Ovary (tissue), 9 donors: ENCODE measurements around the gene CRYAA. TPM values are rescaled to one million over a fixed set of nuclear protein-coding genes. Genes with fewer than 3 reads are reported as not detected.
"Not testable (repeated sequence)": the region's sequence is repeated elsewhere in the genome, so short reads cannot be mapped to it uniquely, and the experiment has no call there.

Source experiments
- DNase-seq, 5 donors: peaks; one replicate each; pipeline ENCODE4 v3.0.0-alpha.2; 2019 to 2020
- H3K27ac ChIP-seq, 2 donors: fragments of 200-600 bp; one replicate each; pipeline versions ENCODE4 v1.5.1 to v1.8.0; 2019 to 2022
- H3K27me3 ChIP-seq: fragments of 200-600 bp; one replicate; pipeline ENCODE4 v1.8.0; 2022
- H3K36me3 ChIP-seq: fragments of 200-600 bp; sonication (generic); one replicate; pipeline ENCODE4 v1.5.1; 2019
- H3K4me1 ChIP-seq: one replicate; pipeline ENCODE4 v1.8.1; 2013; ENCODE audit warnings: mild to moderate bottlenecking, moderate library complexity; ENCODE audit not compliant: insufficient read depth
- H3K4me3 ChIP-seq: fragments of 200-600 bp; sonication (generic); one replicate; pipeline ENCODE4 v1.5.1; 2017
- H3K9me3 ChIP-seq, 2 donors: fragments of 200-600 bp in 1 of 2; sonication (generic) in 1 of 2; one replicate each; pipeline versions ENCODE4 v1.5.1 to v1.8.1; 2013 to 2019; ENCODE audit warnings: mild to moderate bottlenecking in 1 of 2, moderate library complexity in 1 of 2
- EP300 ChIP-seq: sonication (generic); formaldehyde crosslinking; IDR thresholded peaks from one replicate; pipeline ENCODE4 v1.6.1; 2017; ENCODE audit warnings: antibody characterized with exemption
- POLR2A ChIP-seq: fragments of 450-650 bp; IDR thresholded peaks from one replicate; pipeline ENCODE4 v1.6.1; 2017; ENCODE audit warnings: antibody characterized with exemption, mild to moderate bottlenecking, moderate library complexity
- WGBS, 3 donors: extraction: QIAGEN DNeasy Blood & Tissue Kit in 1 of 3; methylation state at CpG; one replicate each; pipeline versions ENCODE4 v1.1.5 to v1.1.7; 2013 to 2017; 5-methylcytosine and 5-hydroxymethylcytosine counted together
- intact Hi-C, 4 donors: fragments of 100-400 bp; cut with DNase I; formaldehyde crosslinking; loops; one replicate each; pipeline versions ENCODE4 v1.11.0 to v1.15.1; 2022 to 2023
- polyA plus RNA-seq, 2 donors: library from polyadenylated mRNA; stranded (reverse); fragments of 200-250 nt in 1 of 2; fragments of 350-450 nt in 1 of 2; fragmentation: Illumina TruSeq in 1 of 2; extraction: RNeasy Lipid Tissue Mini Kit (QIAGEN cat#74804) in 1 of 2; gene quantifications; one replicate each; pipeline ENCODE4 v1.2.3, GENCODE V29; 2013 to 2014
- total RNA-seq, 7 donors: library from RNA; depleted of rRNA in 2 of 7; stranded (reverse); fragments of >200 nt in 2 of 7; fragmentation: NEBNext Ultra II Directional in 3 of 7; extraction: Animal tissue kit (Norgen Biotek cat#: 25700) in 3 of 7; gene quantifications; one replicate each; pipeline versions ENCODE4 v1.1.0 to v1.2.4, GENCODE V29; 2016 to 2023
- TF ChIP-seq, protein P1 (sequence below), 3 donors: fragments of 450-650 bp in 2 of 3; fragments of 200-600 bp in 1 of 3; IDR thresholded peaks; one replicate each; pipeline versions ENCODE4 v1.5.1 to v1.8.0; 2016 to 2022; ENCODE audit warnings: antibody characterized with exemption in 3 of 3, mild to moderate bottlenecking in 1 of 3
- donor health status: DM: no; HTN: no; CAD: no; lungs with moderate emphysema.
- donor health status: DM: no; HTN: no; CAD: no.
- donor health status: Bipolar disorder and iron deficiency.
- donor health status: DM: yes; HTN: yes; CAD: no.
- donor health status: DM: no; HTN: no; CAD: no.
- donor health status: DM: yes; HTN: yes; CAD: no.

Gene CRYAA
- total and polyA plus RNA-seq, 9 donors = not detected

DNA sequence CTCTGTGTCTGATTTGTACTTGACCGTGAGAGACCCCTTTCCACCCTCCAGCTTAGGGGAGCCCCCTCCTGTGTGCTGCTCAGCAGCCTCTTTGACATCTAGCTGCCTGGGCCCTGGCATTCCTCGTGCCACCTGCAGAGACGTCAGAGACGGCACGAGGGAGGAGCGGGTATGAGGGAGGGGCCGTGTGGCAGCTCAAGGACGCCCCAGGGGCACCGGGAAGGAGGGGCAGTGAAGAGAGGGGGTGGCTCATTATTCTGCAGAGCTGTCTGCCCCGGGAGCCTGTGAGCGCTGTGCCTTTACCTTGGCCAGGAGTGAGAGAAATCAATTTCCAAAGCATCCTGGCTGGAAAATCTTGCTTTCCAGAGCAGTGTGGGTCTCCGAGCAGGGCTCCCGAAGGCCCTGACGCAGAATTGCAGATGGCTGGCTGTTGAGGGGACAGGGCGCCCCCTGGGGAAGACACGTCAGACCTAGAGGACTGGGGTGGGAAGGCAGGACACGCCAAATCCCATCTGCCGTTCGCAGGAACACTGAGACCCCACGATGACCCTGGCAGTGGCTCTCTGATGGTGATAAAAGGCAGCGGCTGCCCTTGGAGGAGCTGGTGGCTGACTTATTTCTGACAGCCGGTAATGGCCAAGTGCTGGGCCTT lies 9.5 kb downstream of the CRYAA start:
- H3K4me1 ChIP-seq, H3K4me3 ChIP-seq, DNase-seq, H3K27me3 ChIP-seq, H3K9me3 ChIP-seq, H3K27ac ChIP-seq, intact Hi-C loops, H3K36me3 ChIP-seq: not testable (repeated sequence)
- no CpG with 5 or more reads among the region's 22 CpGs for WGBS, 3 donors

DNA sequence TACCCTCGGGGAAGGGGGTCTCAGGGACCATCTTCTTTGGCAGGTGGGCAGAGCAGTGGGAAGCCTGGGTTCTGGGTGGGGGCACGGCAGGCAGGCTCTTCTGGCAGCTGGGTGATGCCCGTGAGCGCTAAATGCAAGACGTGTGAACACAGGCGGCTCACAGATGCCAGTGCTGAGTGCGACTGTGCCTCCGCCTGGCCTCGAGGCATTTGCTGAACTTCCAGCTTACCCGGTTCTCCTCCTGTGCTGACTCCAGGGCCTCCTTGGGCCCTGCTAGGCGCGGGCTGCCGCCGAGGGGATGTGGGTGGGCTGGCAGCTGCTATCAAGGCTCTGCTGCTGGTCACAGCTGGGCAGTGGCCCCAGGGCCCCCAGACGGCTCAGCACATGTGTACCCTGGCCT lies 12.2 kb downstream of the CRYAA start:
- no CpG with 5 or more reads among the region's 15 CpGs for WGBS, 3 donors
- H3K27me3 ChIP-seq, DNase-seq, intact Hi-C loops, H3K27ac ChIP-seq, H3K4me3 ChIP-seq, H3K4me1 ChIP-seq, H3K9me3 ChIP-seq, H3K36me3 ChIP-seq: not testable (repeated sequence)

DNA sequence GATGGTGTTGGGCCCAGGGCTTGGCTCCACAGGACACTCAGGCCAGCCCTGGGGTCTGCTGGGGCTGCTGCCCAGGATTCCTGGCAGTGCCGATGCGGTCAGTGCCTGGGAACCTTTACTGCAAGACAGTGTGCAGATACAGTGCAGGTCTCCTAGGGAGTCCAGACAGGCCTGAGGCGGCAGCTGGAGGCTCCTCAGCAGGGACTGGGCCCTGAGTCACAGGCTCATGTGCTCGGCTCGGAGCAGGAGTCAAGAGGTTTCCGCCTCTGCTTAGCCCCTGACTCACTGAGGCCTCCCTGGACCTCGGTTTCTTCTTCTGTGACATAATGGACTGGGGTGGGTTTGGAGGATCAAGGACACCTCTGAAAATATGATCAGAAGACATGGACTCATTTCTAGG lies 18.5 kb downstream of the CRYAA start:
- H3K27ac ChIP-seq, DNase-seq, H3K27me3 ChIP-seq, H3K9me3 ChIP-seq, intact Hi-C loops, H3K36me3 ChIP-seq, H3K4me1 ChIP-seq, H3K4me3 ChIP-seq: not testable (repeated sequence)
- 73 to 90% (median 89%) methylated on average over 1 to 4 of the region's 7 CpGs for WGBS, 3 donors

DNA sequence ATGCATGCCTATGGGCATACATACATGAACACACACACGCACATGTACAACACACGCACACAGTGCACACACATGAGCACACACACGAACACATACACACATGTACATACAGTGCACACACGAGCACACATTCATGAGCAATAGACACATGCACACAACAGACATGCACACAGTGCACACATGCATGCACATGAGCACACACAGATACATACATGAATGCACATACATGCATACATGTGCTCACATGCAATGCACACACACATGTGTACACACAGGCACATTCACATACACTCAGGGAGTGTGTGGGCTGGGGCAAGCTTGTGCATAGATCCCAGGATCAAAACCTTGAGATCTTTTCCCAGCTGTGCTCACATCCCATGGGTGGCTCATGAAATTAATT lies 18.9 kb downstream of the CRYAA start:
- no peak for TF ChIP-seq EP300
- TF ChIP-seq, protein P1, sequence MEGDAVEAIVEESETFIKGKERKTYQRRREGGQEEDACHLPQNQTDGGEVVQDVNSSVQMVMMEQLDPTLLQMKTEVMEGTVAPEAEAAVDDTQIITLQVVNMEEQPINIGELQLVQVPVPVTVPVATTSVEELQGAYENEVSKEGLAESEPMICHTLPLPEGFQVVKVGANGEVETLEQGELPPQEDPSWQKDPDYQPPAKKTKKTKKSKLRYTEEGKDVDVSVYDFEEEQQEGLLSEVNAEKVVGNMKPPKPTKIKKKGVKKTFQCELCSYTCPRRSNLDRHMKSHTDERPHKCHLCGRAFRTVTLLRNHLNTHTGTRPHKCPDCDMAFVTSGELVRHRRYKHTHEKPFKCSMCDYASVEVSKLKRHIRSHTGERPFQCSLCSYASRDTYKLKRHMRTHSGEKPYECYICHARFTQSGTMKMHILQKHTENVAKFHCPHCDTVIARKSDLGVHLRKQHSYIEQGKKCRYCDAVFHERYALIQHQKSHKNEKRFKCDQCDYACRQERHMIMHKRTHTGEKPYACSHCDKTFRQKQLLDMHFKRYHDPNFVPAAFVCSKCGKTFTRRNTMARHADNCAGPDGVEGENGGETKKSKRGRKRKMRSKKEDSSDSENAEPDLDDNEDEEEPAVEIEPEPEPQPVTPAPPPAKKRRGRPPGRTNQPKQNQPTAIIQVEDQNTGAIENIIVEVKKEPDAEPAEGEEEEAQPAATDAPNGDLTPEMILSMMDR (IDR thresholded peaks at IDR 0.05) = no peak
- TF ChIP-seq POLR2A = no peak
- intact Hi-C loops = no loop called here
- H3K27me3 ChIP-seq = no peaks in the 10 kb centered on the region
- no peak overlapping the region for H3K27ac ChIP-seq
- WGBS, 3 donors = 92 to 97% (median 93%) methylated on average over 4 of the region's 4 CpGs
- H3K4me1 ChIP-seq = no peaks in the 10 kb centered on the region
- H3K4me3 ChIP-seq = no peak overlapping the region
- DNase-seq = no peak
- no peaks in the 10 kb centered on the region for H3K9me3 ChIP-seq
- no peaks in the 10 kb centered on the region for H3K36me3 ChIP-seq

DNA sequence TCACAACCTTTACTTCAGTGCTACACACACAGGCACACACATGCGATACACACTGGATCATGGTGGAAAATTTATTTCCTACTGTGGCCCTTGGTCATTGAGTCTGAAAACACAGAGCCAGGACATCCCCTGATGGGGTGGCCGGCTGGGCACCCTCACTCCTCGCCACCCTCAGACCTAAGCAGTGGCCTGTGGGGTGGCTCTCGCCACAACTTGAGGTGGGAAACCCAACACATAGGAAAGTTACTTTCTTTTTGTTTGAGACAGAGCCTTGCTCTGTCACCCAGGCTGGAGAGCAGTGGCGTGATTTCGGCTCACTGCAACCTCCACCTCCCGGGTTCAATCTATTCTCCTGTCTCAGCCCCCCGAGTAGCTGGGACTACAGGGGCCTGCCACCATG lies 19.4 kb downstream of the CRYAA start:
- Histone ChIP-seq H3K36me3 (no peaks in the 10 kb centered on the region), H3K27ac (no peak overlapping the region), H3K27me3 (no peaks in the 10 kb centered on the region), H3K9me3 (no peaks in the 10 kb centered on the region), H3K4me1 (no peaks in the 10 kb centered on the region), H3K4me3 (no peak overlapping the region)
- DNase-seq = peak in 1 of 5 donors; percentile 6
- intact Hi-C loops = no loop called here
- 91 to 95% (median 93%) methylated on average over 8 of the region's 8 CpGs for WGBS, 3 donors
- no peak for TF ChIP-seq EP300
- TF ChIP-seq, protein P1 (IDR thresholded peaks at IDR 0.05) = no peak
- no peak for TF ChIP-seq POLR2A

DNA sequence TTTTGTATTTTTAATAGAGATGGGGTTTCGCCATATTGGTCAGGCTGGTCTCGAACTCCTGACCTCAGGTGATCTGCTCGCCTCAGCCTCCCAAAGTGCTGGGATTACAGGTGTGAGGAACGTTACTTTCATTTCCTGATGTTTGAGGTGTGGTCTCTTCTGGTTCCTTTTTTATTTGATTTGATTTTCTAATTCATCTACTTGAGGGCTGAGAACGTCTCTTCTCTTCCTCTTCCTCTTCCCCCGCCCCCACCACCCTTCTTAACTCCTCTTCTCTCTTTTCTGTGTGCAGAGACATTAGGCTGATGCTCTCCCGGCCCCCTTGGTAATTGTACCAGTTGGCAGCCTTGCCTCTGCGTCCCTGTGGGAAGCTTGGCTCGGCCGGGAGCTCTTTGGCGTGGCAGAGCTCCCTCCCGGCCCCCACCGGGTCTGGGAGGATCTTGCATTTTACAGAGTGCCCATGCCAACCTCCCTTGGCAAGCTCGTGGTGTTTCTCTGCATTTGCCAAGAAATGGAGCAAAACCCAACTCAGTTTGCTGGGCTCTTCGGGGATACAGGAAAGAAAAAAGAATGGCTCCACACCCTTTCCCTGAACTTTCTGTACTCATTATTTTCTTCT lies 19.9 kb downstream of the CRYAA start:
- Histone ChIP-seq H3K9me3 (no peaks in the 10 kb centered on the region), H3K4me1 (no peaks in the 10 kb centered on the region), H3K36me3 (no peaks in the 10 kb centered on the region), H3K27ac (no peak overlapping the region), H3K4me3 (no peak overlapping the region), H3K27me3 (no peaks in the 10 kb centered on the region)
- DNase-seq = peak in 2 of 5 donors; percentile 10 to 41
- 51 to 58% (median 51%) methylated on average over 15 of the region's 15 CpGs for WGBS, 3 donors
- intact Hi-C loops = no loop called here
- TF ChIP-seq POLR2A = no peak
- TF ChIP-seq, protein P1 (IDR thresholded peaks at IDR 0.05) = no peak
- TF ChIP-seq EP300 = no peak
